RWPE1 (cell line): Measurements from ENCODE around the gene THOC5.
"Not testable (repeated sequence)": the region's sequence is repeated elsewhere in the genome, so short reads cannot be mapped to it uniquely, and the experiment has no call there.

ENCODE experiments used
- CTCF ChIA-PET: fragments of 350-600 bp; sonication (Branson Sonifier 250); formaldehyde crosslinking; extraction: SDS; loops from one replicate; lab custom pipeline; 2021; lab: Yijun Ruan, JAX
- POLR2A ChIA-PET: fragments of 400-600 bp; formaldehyde crosslinking; extraction: SDS; loops from one replicate; lab custom pipeline; 2020; ENCODE audit warnings: antibody characterized with exemption; ENCODE audit not compliant: low non-redundant PET; lab: Yijun Ruan, JAX
- DNase-seq: peaks from one replicate; pipeline ENCODE4 v3.0.0; 2012; ENCODE audit warnings: low spot score
- H3K27ac ChIP-seq: fragments of 450-650 bp; 2 replicates; pipeline ENCODE4 v1.5.1; 2017
- CTCF ChIP-seq: fragments of 450-650 bp; conservative IDR thresholded peaks from 2 replicates; pipeline ENCODE4 v1.5.1; 2017; ENCODE audit warnings: low read depth, mild to moderate bottlenecking

The THOC5 gene

GRCh38 chr22:29570456-29570855 lies 16.9 kb upstream of the THOC5 start:
- TF ChIP-seq CTCF: no peak
- ChIA-PET POLR2A (no interaction called here), CTCF (no interaction called here)
- H3K27ac ChIP-seq: no peak overlapping the region
- DNase-seq: no peak

DNA sequence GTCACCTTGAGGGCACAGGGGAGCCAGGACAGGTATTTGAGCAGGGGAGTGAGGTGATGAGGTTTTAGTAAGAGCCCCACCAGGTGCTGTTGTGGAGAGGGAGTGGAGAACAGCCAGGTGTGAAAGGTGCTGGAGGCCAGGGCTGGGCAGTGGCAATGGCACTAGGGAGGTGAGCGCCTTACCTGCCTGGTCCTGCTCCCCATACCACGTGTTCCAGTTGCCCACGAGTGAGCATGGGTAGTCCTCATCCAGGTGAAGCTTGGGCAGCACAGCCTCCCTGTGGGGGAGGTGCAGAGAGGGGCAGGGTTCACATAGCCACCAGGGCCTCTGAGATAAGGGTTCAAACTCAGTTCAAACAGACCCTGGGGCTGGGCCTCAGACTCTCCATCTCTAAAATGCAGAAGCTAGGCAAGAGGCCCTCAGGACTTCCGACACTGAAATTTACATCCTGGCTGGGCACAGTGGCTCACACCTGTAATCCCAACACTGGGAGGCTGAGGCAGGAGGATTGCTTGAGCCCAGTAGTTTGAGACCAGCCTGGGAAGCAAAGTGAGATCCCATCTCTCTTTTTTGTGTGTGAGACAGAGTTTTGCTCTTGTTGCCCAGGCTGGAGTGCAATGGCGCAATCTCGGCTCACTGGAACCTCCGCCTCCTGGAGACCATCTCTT lies 15.6 kb upstream of the THOC5 start:
- POLR2A ChIA-PET: no interaction called here
- no peak for TF ChIP-seq CTCF
- CTCF ChIA-PET: no interaction called here
- H3K27ac ChIP-seq: no peak overlapping the region
- DNase-seq: no peak

- ChIA-PET CTCF (interaction anchor here (1.0 kb wide), 1 partner anchor 13 kb away, joined by 8 read pairs; no protein-coding TSS in a partner anchor), POLR2A (no interaction called here)
- DNase-seq: no peak
- TF ChIP-seq CTCF: no peak
- H3K27ac ChIP-seq: no peak overlapping the region
Measured at GRCh38 chr22:29567338-29567737, 13.8 kb upstream of the THOC5 start.

DNA sequence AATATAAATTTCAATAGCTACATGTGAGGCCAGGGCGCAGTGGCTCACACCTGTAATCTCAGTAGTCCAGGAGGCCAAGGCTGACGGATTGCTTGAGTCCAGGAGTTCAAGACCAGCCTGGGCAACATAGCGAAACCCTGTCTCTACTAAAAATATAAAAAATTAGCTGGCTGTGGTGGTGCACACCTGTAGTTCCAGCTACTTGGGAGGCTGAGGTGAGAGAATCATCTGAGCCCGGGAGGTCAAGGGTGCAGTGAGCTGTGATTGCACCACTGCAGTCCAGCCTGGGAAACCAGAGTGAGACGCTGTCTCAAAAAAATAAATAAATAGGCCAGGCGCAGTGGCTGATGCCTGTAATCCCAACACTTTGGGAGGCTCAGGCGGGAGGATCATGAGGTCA lies 13.0 kb upstream of the THOC5 start:
- H3K27ac ChIP-seq, POLR2A ChIA-PET, DNase-seq: not testable (repeated sequence)
- CTCF ChIA-PET: interaction anchor here (1.0 kb wide), 1 partner anchor 12 kb away, joined by 8 read pairs; no protein-coding TSS in a partner anchor

- DNase-seq: no peak
- H3K27ac ChIP-seq: no peak overlapping the region
- no peak for TF ChIP-seq CTCF
- CTCF ChIA-PET: interaction anchor here (1.0 kb wide), 1 partner anchor 10 kb away, joined by 3 read pairs; the partner anchor contains the start of gene THOC5
- POLR2A ChIA-PET: no interaction called here
Measured at GRCh38 chr22:29563652-29564460, 10.3 kb upstream of the THOC5 start.

DNA sequence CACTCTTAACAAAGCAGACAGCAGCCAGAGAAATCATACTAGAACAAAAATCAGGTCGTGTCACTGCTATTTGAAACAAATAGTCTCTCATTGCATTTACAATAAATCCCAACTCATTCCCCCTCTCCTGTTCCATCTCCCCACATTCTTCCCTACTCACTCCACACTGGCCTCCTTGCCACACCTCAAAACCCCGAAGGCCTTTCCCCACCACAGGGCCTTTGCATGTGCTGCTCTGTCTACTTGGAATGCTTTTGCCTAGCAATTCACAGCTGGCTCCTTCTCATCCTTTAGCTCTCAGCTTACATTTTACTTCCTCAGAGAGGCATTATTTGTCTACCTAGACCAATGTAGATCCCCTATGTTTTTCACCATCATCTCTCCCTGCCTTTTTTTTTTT lies 6.3 kb upstream of the THOC5 start:
- no peak for TF ChIP-seq CTCF
- no peak for DNase-seq
- H3K27ac ChIP-seq: no peak overlapping the region
- ChIA-PET CTCF (no interaction called here), POLR2A (no interaction called here)

- no peak overlapping the region for H3K27ac ChIP-seq
- no peak for TF ChIP-seq CTCF
- CTCF ChIA-PET: no interaction called here
- DNase-seq: no peak
- POLR2A ChIA-PET: no interaction called here
Measured at GRCh38 chr22:29559030-29559429, 5.5 kb upstream of the THOC5 start.
